Measurements from ENCODE around the gene RNF14. TPM values are rescaled to one million over a fixed set of nuclear protein-coding genes. Genes with fewer than 3 reads are reported as not detected.

The RNF14 gene
- total and polyA plus RNA-seq, 9 of the 15 experiments (the other 6 are each of a cell fraction or from before 2014, with no cell fraction given): 36.3 to 140 (median 75.1) TPM

DNA sequence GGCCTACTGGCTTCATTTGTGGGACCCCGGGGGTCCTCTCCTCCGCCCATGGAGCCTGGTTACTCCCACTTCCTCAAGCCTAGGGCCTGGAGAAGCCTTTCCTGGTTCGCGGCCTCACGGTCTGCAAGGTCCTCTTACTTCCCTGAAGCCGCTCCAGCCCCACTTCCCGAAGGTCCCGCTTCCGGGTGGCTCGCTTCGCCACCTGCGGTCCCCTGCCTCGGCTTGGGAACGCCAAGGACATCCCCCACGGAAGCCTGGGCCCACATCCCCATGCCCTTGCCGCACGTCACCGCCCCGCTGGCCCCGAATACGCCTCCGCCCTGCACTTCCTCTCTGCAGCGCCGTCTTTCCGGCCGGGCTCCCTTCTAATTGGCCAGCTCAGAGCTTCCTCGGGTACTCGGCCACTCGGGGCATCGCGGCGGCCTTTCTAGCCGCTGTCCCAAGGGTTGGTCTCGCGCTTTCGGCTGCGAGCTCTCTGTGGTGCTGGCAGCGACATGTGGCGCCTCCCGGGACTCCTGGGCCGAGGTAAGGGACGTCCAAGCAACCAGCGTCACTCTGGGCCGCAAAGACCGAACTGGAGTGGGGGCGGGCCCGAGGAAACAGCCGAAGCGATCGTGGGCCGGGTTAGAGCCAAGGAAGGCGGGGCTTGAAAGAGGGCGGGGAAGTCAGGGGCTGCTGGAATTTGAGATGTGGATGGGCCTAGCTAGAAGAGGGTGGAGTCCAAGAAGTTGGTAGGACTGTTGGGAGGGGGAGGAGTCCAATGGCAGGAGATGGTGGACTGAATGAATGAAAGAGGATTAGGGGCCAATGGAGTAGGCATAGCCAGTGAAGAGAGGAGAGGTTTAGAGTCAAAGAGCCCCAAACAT, 45.2 kb upstream of the RNF14 start, which contains the start of gene DELE1 (continued):
- TF ChIP-seq ILK (tag; IDR thresholded peaks at IDR 0.05; ENCODE audit: borderline replicate concordance, low read depth): no peak
- peak; percentile 99 for TF ChIP-seq RBFOX2 (IDR thresholded peaks at IDR 0.05; ENCODE audit: low read depth, low read length)
- no peak for TF ChIP-seq PTRF (tag; IDR thresholded peaks at IDR 0.05)
- peak; percentile 93 for TF ChIP-seq EP400 (IDR thresholded peaks at IDR 0.05)
- no peak for TF ChIP-seq NFIX (CRISPR knock-in tag; IDR thresholded peaks at IDR 0.05; ENCODE audit: low read depth)
- no peak for TF ChIP-seq PKNOX1 (IDR thresholded peaks at IDR 0.05)
- TF ChIP-seq MCM3 (IDR thresholded peaks at IDR 0.05): no peak
- TF ChIP-seq, protein P1, sequence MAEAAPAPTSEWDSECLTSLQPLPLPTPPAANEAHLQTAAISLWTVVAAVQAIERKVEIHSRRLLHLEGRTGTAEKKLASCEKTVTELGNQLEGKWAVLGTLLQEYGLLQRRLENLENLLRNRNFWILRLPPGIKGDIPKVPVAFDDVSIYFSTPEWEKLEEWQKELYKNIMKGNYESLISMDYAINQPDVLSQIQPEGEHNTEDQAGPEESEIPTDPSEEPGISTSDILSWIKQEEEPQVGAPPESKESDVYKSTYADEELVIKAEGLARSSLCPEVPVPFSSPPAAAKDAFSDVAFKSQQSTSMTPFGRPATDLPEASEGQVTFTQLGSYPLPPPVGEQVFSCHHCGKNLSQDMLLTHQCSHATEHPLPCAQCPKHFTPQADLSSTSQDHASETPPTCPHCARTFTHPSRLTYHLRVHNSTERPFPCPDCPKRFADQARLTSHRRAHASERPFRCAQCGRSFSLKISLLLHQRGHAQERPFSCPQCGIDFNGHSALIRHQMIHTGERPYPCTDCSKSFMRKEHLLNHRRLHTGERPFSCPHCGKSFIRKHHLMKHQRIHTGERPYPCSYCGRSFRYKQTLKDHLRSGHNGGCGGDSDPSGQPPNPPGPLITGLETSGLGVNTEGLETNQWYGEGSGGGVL (CRISPR knock-in tag; IDR thresholded peaks at IDR 0.05): no peak
- TF ChIP-seq ERF (CRISPR knock-in tag; IDR thresholded peaks at IDR 0.05): 0 out of 2 replicates have a peak, but pooled peaks have one; percentile 11
- peak; percentile 59 for TF ChIP-seq VEZF1 (CRISPR knock-in tag; IDR thresholded peaks at IDR 0.05)
- peak; percentile 22 to 81; a peak in 3 of 4 replicates for TF ChIP-seq ETV6 (IDR thresholded peaks at IDR 0.05; ENCODE audit: borderline replicate concordance in 1 of 2, low read depth in 2 of 2, low read length in 1 of 2)
- TF ChIP-seq ETV6 (CRISPR knock-in tag; IDR thresholded peaks at IDR 0.05; ENCODE audit: borderline replicate concordance): no peak
- TF ChIP-seq DEAF1 (CRISPR knock-in tag; IDR thresholded peaks at IDR 0.05): peak; percentile 90
- TF ChIP-seq UBTF (IDR thresholded peaks at IDR 0.05; ENCODE audit: borderline replicate concordance in 1 of 2, low read depth in 2 of 2, low read length in 2 of 2): no peak
- no peak for TF ChIP-seq ZNF668 (CRISPR knock-in tag; IDR thresholded peaks at IDR 0.05)
- TF ChIP-seq KLF1 (tag; IDR thresholded peaks at IDR 0.05): peak; percentile 12; the same call in 1 of the 2 replicates

All from K562 (cell line).